GM21360 (cell line): ENCODE results near the gene YWHAE.
"Not testable (repeated sequence)": the region's sequence is repeated elsewhere in the genome, so short reads cannot be mapped to it uniquely, and the experiment has no call there.

Experiments used
- ATAC-seq: cut with Tn5 transposase; IDR thresholded peaks from one replicate; pipeline ENCODE4 v1.9.1; 2021; ENCODE audit warnings: mild to moderate bottlenecking, moderate library complexity; ENCODE audit not compliant: unreplicated experiment

Gene YWHAE

DNA sequence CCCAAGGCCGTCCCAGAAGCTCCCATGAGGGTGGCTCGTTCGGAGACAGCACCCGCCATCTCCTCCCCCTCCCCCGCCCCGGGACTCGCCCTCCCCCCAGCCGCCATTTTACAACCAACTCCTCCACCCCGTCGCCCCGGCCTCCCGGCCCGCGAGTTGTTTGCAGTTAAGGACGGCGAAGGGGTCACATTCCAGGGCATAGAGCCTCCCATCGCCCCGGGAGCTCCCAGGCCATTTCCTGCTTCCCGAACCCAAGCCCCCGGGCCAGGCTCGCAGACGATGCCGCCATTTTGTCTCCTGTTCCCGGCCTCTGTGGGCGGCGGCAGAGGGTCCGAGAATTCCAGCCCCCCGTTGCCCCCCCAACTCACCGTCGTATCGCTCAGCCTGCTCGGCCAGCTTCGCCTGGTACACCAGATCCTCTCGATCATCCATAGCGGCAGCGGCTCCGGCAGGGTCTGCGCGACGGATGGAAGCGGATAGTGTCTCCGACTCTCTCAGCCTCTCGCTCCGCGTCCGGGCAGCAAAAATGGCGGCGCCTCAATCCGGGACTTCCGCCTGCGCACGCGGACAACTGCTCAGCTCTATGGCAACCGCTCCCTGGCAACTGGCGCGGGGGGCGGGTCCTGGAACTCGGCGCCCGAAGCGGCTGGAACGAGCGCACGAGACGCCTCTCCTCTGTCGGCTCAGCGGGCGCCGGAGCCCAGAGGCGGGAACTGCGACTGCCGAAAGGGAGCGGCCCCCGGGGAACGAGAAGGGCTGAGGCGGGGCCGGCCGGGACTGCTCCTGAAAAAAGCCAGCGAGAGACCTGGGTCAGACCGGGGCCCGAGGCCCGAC is at the start of gene YWHAE:
YWHAE (minus strand) TSS at position 544 of the 834 bp plus-strand sequence; CDS start at position 432, 112 bp downstream.
- ATAC-seq: peak; percentile 92

DNA sequence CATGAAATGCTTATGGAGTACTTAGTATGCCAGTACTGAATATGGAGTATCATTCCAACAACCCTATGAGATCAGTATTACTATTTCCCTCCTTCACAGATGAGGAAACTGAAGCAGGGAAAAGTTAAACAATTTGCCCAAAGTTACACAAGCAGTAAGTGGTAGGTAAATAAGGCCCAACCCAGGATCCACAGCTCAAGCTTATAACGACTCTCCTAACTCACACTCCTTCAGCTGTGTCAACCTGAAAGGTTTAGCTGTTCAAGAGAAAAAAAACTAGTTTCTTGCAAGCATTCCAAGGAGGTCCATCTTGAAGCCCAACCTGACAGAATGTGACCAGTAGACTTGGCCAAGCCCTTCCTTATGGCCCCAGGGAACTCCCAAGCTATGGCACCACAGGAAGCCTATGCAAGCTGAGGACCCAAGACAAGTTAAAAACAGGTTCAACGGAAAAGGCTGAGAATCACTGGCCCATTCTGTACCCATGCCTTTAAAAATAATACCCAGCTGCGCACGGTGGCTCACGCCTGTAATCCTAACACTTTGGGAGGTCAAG is 49.5 kb upstream of the YWHAE start:
- ATAC-seq: no peak

- no peak for ATAC-seq
These were observed 47.0 kb upstream of the YWHAE start for GRCh38 chr17:1447052-1447451.

DNA sequence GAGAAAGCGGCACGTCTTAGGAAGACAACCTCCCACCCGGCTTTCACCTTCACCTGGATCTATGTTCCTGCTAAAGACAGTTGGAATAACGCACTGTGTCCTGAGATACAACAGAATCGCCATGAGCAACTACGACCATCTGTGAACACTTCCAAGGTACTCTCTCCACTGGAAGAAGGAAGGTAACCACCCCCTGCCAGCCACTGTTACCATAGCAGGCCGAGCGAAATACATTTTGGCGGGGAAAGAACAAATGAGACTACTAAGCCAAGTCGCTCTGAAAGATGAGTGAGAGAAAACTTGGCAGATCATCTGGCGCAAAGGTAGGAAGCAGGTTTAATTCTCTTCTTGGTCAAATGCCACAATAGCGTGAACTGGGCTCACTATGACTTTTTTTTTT is 46.2 kb upstream of the YWHAE start:
- no peak for ATAC-seq

- ATAC-seq: not testable (repeated sequence)
These were observed 45.7 kb upstream of the YWHAE start for GRCh38 chr17:1445695-1446094.

DNA sequence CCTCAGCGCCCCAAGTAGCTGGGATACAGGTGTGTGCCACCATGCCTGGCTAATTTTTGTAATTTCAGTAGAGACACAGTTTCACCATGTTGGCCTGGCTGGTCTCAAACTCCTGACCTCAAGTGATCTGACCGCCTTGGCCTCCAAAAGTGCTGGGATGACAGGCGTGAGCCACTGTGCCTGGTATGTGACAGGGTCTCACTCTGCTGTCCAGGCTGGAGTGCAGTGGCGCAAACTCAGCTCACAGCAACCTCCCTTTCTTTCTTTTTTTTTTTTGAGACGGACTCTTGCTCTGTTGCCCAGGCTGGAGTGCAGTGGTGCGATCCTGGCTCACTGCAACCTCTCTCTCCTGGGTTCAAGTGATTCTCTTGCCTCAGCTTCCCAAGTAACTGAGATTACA is 42.7 kb upstream of the YWHAE start:
- ATAC-seq: not testable (repeated sequence)

GRCh38 chr17:1442187-1442586 is 42.2 kb upstream of the YWHAE start:
- no peak for ATAC-seq

DNA sequence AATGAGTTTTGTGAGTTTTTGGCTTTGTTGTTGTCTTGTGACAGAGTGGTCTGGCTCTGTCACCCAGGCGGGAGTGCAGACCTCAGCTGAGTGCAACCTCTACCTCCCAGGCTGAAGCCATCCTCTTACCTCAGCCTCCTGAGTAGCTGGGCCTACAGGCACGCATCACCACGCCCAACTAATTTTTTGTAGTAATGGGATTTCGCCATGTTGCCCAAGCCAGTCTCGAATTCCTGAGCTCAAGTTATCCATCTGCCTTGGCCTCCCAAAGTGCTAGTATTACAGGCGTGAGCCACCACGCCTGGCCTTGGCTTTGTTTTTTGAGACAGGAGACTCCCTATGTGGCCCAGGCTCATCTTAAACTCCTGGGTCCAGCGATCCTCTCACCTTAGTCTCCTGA is 40.9 kb upstream of the YWHAE start:
- ATAC-seq: no peak

DNA sequence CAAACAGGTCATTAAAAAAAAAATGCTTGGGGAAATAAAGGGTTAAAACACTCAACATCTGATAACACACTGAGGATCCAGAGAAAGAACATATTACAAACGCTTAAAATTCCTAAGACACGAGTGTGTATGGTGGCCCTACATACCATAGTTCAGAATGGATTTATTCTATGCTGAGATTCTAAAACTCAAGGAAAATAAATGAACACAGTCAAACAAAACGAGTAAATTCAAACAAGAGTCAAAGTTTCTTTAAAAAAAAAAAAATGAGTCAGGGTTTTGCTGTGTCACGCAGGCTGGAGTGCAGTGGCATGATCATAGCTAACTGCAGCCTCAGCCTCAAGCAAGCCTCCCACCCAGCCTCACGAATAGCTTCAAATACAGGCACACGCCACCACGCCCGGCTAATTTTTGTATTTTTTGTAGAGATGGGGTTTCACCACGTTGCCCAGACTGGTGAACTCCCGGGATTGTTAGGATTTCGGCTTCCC is 38.6 kb upstream of the YWHAE start:
- ATAC-seq: no peak

DNA sequence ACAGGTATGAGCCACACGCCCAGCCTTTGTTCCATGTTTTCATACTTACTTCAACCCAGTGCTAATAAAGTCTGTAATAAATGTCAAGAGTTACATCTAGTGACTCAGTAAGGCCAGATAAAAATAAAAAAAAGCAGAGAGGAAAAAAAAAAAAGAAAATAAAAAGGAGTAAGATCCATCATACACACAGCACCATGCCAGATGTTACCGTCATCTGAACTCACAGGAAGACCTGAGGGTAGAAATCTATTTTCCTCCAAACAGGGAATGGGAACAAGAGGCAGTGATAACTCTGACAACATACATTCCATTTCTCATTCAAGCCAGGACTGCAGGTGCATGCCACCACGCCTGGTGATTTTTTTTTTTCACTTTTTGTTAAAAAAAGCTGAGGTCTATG is 35.3 kb upstream of the YWHAE start:
- no peak for ATAC-seq

- ATAC-seq: no peak
These were observed 34.1 kb upstream of the YWHAE start for GRCh38 chr17:1434150-1434549.

- ATAC-seq: no peak
These were observed 31.6 kb upstream of the YWHAE start for GRCh38 chr17:1431631-1432104.

GRCh38 chr17:1423456-1424135 is 23.6 kb upstream of the YWHAE start:
- ATAC-seq: no peak

GRCh38 chr17:1422885-1423284 is 22.9 kb upstream of the YWHAE start:
- no peak for ATAC-seq

GRCh38 chr17:1421470-1421869 is 21.4 kb upstream of the YWHAE start:
- ATAC-seq: no peak

DNA sequence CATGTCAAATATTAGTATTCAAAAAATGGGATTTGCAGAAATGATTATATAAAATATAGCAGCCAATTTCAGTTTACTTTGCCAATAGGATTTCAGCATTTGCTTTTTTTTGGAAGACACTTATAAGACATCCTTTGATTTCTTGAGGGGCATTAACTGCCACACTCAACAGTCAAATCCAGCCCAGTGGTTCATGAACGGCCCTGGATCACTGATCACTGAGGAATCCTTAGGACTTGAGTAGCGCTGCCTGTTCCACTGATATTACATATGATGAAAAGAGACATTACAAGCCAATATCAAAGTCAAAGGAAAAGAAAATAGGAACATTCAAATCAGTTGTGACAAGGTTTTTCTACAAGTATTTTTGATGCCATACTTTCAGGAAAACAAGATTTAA is 21.0 kb upstream of the YWHAE start:
- ATAC-seq: no peak

GRCh38 chr17:1420163-1420562 is 20.1 kb upstream of the YWHAE start:
- ATAC-seq: no peak

DNA sequence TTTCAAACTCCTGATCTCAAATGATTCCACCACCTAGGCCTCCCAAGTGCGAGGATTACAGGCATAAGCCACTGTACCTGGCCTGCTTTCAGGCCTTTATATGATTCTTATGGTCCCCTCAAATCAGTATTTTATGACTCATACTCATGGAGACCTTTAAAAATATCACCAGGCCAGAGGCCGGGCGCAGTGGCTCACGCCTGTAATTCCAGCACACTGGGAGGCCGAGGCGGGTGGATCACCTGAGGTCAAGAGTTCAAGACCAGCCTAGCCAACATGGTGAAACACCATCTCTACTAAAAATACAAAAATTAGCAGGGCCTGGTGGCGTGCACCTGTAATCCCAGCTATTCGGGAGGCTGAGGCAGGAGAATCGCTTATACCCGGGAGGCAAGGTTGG is 18.5 kb upstream of the YWHAE start:
- not testable (repeated sequence) for ATAC-seq

DNA sequence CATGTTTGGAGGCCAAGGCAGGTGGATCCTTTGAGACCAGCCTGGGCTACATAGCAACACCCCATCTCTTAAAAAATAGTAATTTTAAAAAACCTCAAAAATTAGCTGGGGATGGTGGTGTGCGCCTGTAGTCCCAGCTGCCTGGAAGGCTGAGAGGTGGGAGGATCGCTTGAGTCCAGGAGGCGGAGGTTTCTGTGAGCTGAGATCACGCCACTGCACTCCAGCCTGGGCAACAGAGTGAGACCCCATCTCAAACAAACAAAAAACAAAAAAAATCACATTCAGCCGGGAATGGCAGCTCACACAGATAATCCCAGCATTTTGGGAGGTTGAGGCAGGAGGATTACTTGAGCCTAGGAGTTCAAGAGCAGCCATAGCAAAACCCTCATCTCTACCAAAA is 16.4 kb upstream of the YWHAE start:
- ATAC-seq: no peak

- no peak for ATAC-seq
These were observed 14.6 kb upstream of the YWHAE start for GRCh38 chr17:1414634-1415033.

- ATAC-seq: no peak
These were observed 14.1 kb upstream of the YWHAE start for GRCh38 chr17:1414001-1414574.
